SK-N-SH (cell line): ENCODE results near the gene ZSWIM5.

ENCODE experiments used
- EP300 ChIP-seq, 2 experiments: IDR thresholded peaks; 2 replicates each; pipeline versions ENCODE4 v1.4.0 to v1.6.1; 2012; ENCODE audit warnings: borderline replicate concordance in 1 of 2, low read depth in 1 of 2, low read length in 1 of 2
- GABPA ChIP-seq: IDR thresholded peaks from 2 replicates; pipeline ENCODE4 v1.4.0; 2012; ENCODE audit warnings: low read depth, mild to moderate bottlenecking
- RAD21 ChIP-seq: IDR thresholded peaks from 2 replicates; pipeline ENCODE4 v1.6.1; 2012; ENCODE audit warnings: mild to moderate bottlenecking, low read length
- RCOR1 ChIP-seq: fragments of 150-350 bp; IDR thresholded peaks from 2 replicates; pipeline ENCODE4 v1.6.1; 2017; ENCODE audit warnings: antibody characterized with exemption, low read length
- RFX5 ChIP-seq: IDR thresholded peaks from 2 replicates; pipeline ENCODE4 v1.6.1; 2012; ENCODE audit warnings: mild to moderate bottlenecking, improper control_type of control experiment, low read length
- SIN3A ChIP-seq: IDR thresholded peaks from 2 replicates; pipeline ENCODE4 v1.6.1; 2012; ENCODE audit warnings: low read depth, mild to moderate bottlenecking, low read length, moderate library complexity, borderline replicate concordance
- TEAD4 ChIP-seq: IDR thresholded peaks from 2 replicates; pipeline ENCODE4 v1.4.0; 2012; ENCODE audit warnings: mild to moderate bottlenecking, borderline replicate concordance; ENCODE audit not compliant: insufficient read depth
- TF ChIP-seq, protein P1 (sequence below): fragments of 200-600 bp; sonication (generic); IDR thresholded peaks from 2 replicates; pipeline ENCODE4 v1.6.1; 2017; ENCODE audit warnings: antibody characterized with exemption, mild to moderate bottlenecking, moderate library complexity
- TF ChIP-seq, protein P2 (sequence below): fragments of 150-350 bp; IDR thresholded peaks from 2 replicates; pipeline ENCODE4 v1.6.1; 2017; ENCODE audit warnings: antibody characterized with exemption, low read length, low read depth, borderline replicate concordance

DNA sequence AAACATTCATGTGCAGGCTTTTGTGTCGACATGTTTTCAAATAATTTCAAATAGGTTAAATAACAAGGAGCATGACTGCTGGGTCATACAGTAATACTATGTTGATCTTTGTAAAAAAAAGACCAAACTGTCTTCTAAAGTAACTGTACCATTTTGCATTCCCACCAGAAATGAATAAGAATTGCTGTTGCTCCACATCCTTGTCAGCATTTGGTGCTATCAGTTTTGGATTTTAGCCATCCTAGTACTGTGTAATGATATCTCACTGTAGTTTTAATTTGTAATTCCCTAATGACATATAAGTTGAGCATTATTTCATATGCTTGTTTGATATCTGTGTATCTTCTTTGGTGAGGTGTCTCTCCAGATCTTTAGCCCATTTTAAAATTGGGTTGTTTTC lies 182.7 kb downstream of the ZSWIM5 start:
- TF ChIP-seq RCOR1, result no peak
- no peak for TF ChIP-seq EP300 (IDR thresholded peaks at IDR 0.05; ENCODE audit: borderline replicate concordance in 1 of 2, low read depth in 1 of 2, low read length in 1 of 2)
- TF ChIP-seq, protein P1, sequence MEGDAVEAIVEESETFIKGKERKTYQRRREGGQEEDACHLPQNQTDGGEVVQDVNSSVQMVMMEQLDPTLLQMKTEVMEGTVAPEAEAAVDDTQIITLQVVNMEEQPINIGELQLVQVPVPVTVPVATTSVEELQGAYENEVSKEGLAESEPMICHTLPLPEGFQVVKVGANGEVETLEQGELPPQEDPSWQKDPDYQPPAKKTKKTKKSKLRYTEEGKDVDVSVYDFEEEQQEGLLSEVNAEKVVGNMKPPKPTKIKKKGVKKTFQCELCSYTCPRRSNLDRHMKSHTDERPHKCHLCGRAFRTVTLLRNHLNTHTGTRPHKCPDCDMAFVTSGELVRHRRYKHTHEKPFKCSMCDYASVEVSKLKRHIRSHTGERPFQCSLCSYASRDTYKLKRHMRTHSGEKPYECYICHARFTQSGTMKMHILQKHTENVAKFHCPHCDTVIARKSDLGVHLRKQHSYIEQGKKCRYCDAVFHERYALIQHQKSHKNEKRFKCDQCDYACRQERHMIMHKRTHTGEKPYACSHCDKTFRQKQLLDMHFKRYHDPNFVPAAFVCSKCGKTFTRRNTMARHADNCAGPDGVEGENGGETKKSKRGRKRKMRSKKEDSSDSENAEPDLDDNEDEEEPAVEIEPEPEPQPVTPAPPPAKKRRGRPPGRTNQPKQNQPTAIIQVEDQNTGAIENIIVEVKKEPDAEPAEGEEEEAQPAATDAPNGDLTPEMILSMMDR, result no peak
- no peak for TF ChIP-seq TEAD4
- TF ChIP-seq RAD21, result no peak
- no peak for TF ChIP-seq GABPA
- TF ChIP-seq, protein P2, sequence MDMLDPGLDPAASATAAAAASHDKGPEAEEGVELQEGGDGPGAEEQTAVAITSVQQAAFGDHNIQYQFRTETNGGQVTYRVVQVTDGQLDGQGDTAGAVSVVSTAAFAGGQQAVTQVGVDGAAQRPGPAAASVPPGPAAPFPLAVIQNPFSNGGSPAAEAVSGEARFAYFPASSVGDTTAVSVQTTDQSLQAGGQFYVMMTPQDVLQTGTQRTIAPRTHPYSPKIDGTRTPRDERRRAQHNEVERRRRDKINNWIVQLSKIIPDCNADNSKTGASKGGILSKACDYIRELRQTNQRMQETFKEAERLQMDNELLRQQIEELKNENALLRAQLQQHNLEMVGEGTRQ, result no peak
- no peak for TF ChIP-seq SIN3A
- TF ChIP-seq RFX5, result no peak
